Measurements from ENCODE around the gene FOXP1.

FOXP1 gene

DNA sequence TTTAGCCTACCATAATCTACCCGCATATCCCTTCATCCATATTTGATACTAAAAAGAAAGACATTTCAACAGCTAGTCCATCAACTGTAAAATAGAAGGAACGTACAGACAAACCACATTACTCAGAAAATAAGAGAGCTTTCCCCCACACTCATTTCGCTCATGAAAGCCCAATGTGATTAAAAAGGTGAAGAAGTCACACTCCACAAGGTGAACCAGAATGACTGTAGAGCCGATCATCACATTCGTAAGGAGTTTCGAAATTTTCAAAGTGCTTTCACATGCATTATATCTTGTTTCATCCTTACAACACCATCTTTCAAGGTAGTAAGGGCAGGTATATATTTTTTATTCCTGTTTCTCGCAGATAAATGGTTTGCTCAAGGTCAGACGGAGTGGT is 225.3 kb downstream of the FOXP1 start:
- Histone ChIP-seq H3K36me3 (ENCODE audit: insufficient read depth, low read length) (no peaks in the 10 kb centered on the region), H3K4me1 (ENCODE audit: control insufficient read depth, insufficient read depth, low read length, unreplicated experiment) (no peaks in the 10 kb centered on the region), H3K27ac (ENCODE audit: low read depth, low read length) (no peak overlapping the region), H3K27me3 (ENCODE audit: insufficient read depth, low read length) (no peaks in the 10 kb centered on the region), H3K4me3 (ENCODE audit: low read depth, low read length) (no peak overlapping the region), H2AFZ (ENCODE audit: low read length, unreplicated experiment) (no peak overlapping the region), H3K79me2 (ENCODE audit: control insufficient read depth, insufficient read depth, low read length, unreplicated experiment) (no peaks in the 10 kb centered on the region)

DNA sequence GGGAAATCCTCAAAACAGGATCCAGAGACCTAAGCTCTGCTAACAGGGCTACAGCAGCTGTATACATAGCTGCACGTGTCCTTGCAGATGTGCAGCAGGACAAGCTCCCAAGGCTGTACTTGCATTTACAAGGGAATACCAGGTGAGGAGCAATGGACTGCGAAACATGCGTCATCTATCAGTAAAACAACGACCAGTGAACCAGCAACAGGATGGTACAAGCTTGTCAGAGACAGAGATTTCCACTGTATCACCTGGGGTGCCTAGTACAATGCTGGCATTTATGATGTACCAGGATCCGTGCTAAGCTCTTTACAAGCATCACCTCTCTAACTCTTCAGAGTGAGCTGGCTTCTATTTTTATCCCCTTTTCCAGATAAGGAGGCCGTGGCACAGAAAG is 227.3 kb downstream of the FOXP1 start:
- H3K36me3 ChIP-seq (ENCODE audit: insufficient read depth, low read length): no peaks in the 10 kb centered on the region
- no peaks in the 10 kb centered on the region for H3K27me3 ChIP-seq (ENCODE audit: insufficient read depth, low read length)
- H2AFZ ChIP-seq (ENCODE audit: low read length, unreplicated experiment): no peak overlapping the region
- no peak overlapping the region for H3K27ac ChIP-seq (ENCODE audit: low read depth, low read length)
- H3K4me1 ChIP-seq (ENCODE audit: control insufficient read depth, insufficient read depth, low read length, unreplicated experiment): no peaks in the 10 kb centered on the region
- no peaks in the 10 kb centered on the region for H3K79me2 ChIP-seq (ENCODE audit: control insufficient read depth, insufficient read depth, low read length, unreplicated experiment)
- no peak overlapping the region for H3K4me3 ChIP-seq (ENCODE audit: low read depth, low read length)

DNA sequence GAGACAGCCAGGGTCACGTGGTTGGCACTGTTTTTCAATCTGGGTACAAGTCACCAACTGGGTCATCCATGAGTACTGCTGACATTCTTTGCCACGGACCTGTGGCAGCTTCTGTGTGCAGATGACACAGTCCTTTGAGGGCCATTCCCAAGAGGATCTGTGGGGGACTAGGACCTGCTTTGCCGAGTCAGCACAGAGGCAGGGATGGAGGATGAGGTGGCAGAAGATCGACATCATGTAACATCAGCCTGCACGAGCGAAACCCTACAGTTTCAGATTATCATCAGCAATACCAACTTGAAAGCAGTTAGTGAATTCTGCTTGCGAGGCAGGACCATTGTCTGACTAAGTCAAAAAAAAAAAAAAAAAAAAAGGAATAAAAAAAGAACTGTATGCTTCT is 227.7 kb downstream of the FOXP1 start:
- no peaks in the 10 kb centered on the region for H3K4me1 ChIP-seq (ENCODE audit: control insufficient read depth, insufficient read depth, low read length, unreplicated experiment)
- H3K36me3 ChIP-seq (ENCODE audit: insufficient read depth, low read length): no peaks in the 10 kb centered on the region
- no peaks in the 10 kb centered on the region for H3K27me3 ChIP-seq (ENCODE audit: insufficient read depth, low read length)
- H2AFZ ChIP-seq (ENCODE audit: low read length, unreplicated experiment): no peak overlapping the region
- H3K79me2 ChIP-seq (ENCODE audit: control insufficient read depth, insufficient read depth, low read length, unreplicated experiment): no peaks in the 10 kb centered on the region
- H3K27ac ChIP-seq (ENCODE audit: low read depth, low read length): no peak overlapping the region
- no peak overlapping the region for H3K4me3 ChIP-seq (ENCODE audit: low read depth, low read length)

DNA sequence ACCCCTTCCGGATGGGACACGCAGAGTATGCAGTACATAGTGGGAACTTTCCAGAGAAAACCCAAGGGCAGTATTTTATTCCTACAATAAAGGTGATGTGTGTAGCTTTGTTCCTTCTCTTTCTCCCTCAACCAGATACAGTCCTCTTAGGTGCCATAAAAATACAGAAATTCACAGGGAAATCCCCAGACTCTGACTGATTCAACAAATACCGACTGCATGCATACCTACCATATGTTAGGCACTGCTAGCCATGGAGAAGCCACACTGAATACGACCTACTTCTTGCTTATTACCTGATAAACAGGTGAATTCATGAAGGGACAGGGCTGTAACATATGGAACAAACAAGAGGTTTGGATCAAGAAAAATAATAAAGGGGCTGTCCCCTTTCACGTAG is 228.5 kb downstream of the FOXP1 start:
- Histone ChIP-seq H3K36me3 (ENCODE audit: insufficient read depth, low read length) (no peaks in the 10 kb centered on the region), H3K27ac (ENCODE audit: low read depth, low read length) (no peak overlapping the region), H3K27me3 (ENCODE audit: insufficient read depth, low read length) (no peaks in the 10 kb centered on the region), H2AFZ (ENCODE audit: low read length, unreplicated experiment) (no peak overlapping the region), H3K79me2 (ENCODE audit: control insufficient read depth, insufficient read depth, low read length, unreplicated experiment) (no peaks in the 10 kb centered on the region), H3K4me3 (ENCODE audit: low read depth, low read length) (no peak overlapping the region), H3K4me1 (ENCODE audit: control insufficient read depth, insufficient read depth, low read length, unreplicated experiment) (no peaks in the 10 kb centered on the region)

DNA sequence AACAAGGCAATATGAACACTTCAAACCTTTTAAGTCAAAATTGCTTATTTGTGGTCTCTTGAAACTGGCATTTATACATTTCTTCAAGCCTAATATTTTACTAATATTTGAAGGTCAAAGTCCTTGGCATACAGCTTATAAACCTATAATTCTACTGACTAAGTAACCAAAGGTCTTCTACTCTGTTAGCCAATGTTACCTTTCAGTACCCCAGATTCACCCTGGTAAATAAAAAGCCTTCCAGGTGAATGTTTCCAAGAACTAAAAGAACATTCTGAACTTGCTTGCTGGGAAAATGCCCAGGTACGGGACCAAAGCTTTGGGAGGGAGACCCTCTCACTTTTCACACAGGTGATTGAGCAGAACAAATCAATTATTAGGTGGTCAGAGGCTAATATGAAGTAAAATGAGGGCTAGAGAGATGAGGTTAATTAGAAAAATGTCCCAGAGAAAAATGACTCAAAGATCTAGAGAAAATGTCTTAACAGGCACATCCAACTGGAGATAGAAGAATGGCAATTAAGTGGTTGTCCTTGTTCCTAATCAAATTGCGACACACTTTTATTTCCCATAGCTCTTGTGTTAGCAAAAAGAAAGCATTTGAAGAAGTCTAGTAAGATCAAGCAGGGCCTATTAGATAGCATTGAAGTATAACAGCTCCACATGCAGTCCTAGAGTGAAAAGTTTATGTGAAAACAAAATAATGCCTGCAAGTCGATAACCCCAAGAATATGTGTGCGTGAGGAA is 232.0 kb downstream of the FOXP1 start:
- Histone ChIP-seq H3K36me3 (ENCODE audit: insufficient read depth, low read length) (no peaks in the 10 kb centered on the region), H3K4me1 (ENCODE audit: control insufficient read depth, insufficient read depth, low read length, unreplicated experiment) (no peaks in the 10 kb centered on the region), H2AFZ (ENCODE audit: low read length, unreplicated experiment) (no peak overlapping the region), H3K27me3 (ENCODE audit: insufficient read depth, low read length) (no peaks in the 10 kb centered on the region), H3K27ac (ENCODE audit: low read depth, low read length) (no peak overlapping the region), H3K79me2 (ENCODE audit: control insufficient read depth, insufficient read depth, low read length, unreplicated experiment) (no peaks in the 10 kb centered on the region), H3K4me3 (ENCODE audit: low read depth, low read length) (no peak overlapping the region)

DNA sequence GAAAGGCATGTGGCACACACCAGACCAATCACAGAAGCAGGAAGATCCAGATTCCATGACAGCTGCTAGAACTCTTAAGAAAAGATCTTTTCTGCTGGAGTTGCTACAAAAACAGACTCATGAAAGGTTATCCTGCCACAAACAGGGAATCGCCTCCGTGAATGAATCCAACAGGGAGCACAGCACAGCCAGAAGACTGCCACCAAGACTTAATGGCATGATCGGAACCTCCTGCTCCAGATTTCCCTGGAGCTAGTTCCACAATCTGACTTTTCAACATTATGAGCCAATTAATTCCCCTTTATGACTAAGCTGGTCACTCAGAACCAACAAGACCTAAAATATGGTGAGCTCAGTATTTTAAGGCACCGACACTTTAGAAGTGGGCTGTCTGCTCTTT is 232.5 kb downstream of the FOXP1 start:
- H3K79me2 ChIP-seq (ENCODE audit: control insufficient read depth, insufficient read depth, low read length, unreplicated experiment): no peaks in the 10 kb centered on the region
- no peaks in the 10 kb centered on the region for H3K27me3 ChIP-seq (ENCODE audit: insufficient read depth, low read length)
- H3K27ac ChIP-seq (ENCODE audit: low read depth, low read length): no peak overlapping the region
- H3K36me3 ChIP-seq (ENCODE audit: insufficient read depth, low read length): no peaks in the 10 kb centered on the region
- no peaks in the 10 kb centered on the region for H3K4me1 ChIP-seq (ENCODE audit: control insufficient read depth, insufficient read depth, low read length, unreplicated experiment)
- no peak overlapping the region for H2AFZ ChIP-seq (ENCODE audit: low read length, unreplicated experiment)
- H3K4me3 ChIP-seq (ENCODE audit: low read depth, low read length): no peak overlapping the region

DNA sequence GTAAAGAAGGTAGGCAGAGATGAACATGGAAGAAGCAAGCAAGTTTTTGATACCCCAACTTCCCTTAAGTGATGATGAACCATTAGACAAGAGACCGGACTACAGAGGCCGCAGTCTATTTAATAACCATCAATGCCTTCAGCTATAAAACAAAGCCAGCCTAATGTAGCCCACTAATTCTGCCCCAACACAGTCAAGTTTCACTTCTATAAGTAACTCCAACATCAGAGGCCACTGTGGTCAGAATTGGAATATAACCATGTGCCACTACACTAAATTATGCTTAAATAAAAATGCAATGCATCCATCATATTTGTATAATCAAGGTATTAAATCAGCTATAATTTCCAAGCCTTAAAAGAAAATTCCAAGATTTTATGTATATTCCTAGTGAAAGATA is 234.7 kb downstream of the FOXP1 start:
- H3K79me2 ChIP-seq (ENCODE audit: control insufficient read depth, insufficient read depth, low read length, unreplicated experiment): no peaks in the 10 kb centered on the region

DNA sequence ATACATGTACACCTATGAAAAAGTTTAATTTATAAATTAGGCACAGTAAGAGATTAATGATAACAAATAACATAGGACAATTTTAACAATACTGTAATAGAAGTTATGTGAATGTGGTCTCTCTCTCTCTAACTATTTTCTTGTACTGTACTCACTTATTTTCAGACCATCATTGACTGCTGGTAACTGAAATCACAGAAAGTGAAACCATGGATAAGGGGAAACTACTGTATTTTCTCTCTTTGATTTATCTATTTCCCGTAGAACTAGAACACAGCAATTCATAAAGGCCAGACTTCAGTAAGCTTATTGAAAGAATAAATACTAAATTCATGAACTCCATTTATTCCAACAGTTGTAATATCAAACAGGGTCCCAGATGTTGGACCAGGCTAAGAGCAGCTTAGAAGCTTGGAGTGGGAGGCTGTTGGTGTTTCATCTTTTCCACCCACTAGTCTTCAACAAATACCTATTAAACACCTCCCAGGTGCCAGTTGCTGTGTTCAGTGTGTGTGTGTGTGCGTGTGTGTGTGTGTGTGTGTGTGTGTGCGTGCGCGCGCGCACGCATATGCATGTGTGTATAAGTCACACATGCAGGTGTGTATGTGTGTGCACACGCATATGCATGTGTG is 235.4 kb downstream of the FOXP1 start:
- H2AFZ ChIP-seq (ENCODE audit: low read length, unreplicated experiment): no peak overlapping the region
- H3K27ac ChIP-seq (ENCODE audit: low read depth, low read length): no peak overlapping the region
- peaks cover 1% of the 10 kb centered on the region for H3K4me1 ChIP-seq (ENCODE audit: control insufficient read depth, insufficient read depth, low read length, unreplicated experiment)
- H3K4me3 ChIP-seq (ENCODE audit: low read depth, low read length): no peak overlapping the region
- H3K27me3 ChIP-seq (ENCODE audit: insufficient read depth, low read length): no peaks in the 10 kb centered on the region
- no peaks in the 10 kb centered on the region for H3K36me3 ChIP-seq (ENCODE audit: insufficient read depth, low read length)
- no peaks in the 10 kb centered on the region for H3K79me2 ChIP-seq (ENCODE audit: control insufficient read depth, insufficient read depth, low read length, unreplicated experiment)

More for the DNA sequence above, 234.7 kb downstream of the FOXP1 start:
- no peaks in the 10 kb centered on the region for H3K36me3 ChIP-seq (ENCODE audit: insufficient read depth, low read length)
- no peaks in the 10 kb centered on the region for H3K4me1 ChIP-seq (ENCODE audit: control insufficient read depth, insufficient read depth, low read length, unreplicated experiment)
- H3K27me3 ChIP-seq (ENCODE audit: insufficient read depth, low read length): no peaks in the 10 kb centered on the region
- H3K27ac ChIP-seq (ENCODE audit: low read depth, low read length): no peak overlapping the region
- no peak overlapping the region for H2AFZ ChIP-seq (ENCODE audit: low read length, unreplicated experiment)
- H3K4me3 ChIP-seq (ENCODE audit: low read depth, low read length): no peak overlapping the region

DNA sequence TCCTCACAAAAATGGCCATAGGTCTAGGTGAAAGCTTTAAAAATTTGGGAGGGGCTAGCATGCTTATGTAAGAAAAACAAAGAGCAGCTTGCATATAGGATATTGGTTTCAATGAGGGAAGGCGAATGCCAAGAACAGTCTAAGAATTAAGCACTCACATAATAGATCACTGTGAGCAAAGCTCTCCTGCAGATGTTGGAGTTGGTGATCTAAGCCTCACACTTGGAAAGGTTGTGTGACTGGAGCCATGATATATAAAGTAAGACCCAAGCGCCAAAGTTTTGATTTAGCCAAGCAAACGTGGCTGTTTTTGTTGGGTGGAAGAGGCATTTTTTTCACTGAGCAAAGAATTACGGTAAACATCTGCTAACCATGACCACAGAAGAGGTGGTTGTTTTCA is 237.5 kb downstream of the FOXP1 start:
- Histone ChIP-seq H3K4me1 (ENCODE audit: control insufficient read depth, insufficient read depth, low read length, unreplicated experiment) (peaks cover 10% of the 10 kb centered on the region), H3K27ac (ENCODE audit: low read depth, low read length) (no peak overlapping the region), H3K79me2 (ENCODE audit: control insufficient read depth, insufficient read depth, low read length, unreplicated experiment) (no peaks in the 10 kb centered on the region), H3K36me3 (ENCODE audit: insufficient read depth, low read length) (peaks cover 1% of the 10 kb centered on the region; the same call in 1 of the 2 replicates), H3K27me3 (ENCODE audit: insufficient read depth, low read length) (no peaks in the 10 kb centered on the region), H3K4me3 (ENCODE audit: low read depth, low read length) (no peak overlapping the region), H2AFZ (ENCODE audit: low read length, unreplicated experiment) (no peak overlapping the region)

DNA sequence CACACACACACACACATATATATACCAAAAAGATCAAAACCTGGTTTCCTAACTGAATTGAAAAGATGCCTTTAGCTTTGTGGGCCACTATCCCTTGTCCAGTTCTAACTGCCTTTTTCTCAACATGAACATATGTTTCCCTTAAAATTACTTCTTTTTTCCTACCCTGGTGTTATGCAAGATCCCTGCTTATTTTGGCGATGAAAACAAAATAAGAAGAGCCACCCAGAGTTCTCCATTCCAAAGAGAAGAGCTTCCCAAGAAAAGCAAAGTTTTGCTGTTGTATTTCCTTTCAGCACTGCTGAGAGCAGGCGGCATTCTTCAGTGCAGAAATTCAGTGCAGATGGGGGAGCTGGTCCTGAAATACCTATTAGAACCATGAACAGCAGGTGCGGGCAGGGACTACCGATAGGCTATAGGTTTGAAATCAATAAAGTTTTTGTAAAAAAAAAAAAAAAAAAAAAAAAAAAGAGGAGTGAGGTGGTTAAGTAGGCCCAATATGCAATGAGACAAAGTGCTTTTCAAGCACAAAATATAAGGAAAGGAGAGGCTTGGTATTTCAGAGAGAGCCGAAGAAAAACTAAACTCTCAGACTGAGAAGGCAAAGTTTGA is 238.0 kb downstream of the FOXP1 start:
- Histone ChIP-seq H3K4me3 (ENCODE audit: low read depth, low read length) (no peak overlapping the region), H3K27me3 (ENCODE audit: insufficient read depth, low read length) (no peaks in the 10 kb centered on the region), H2AFZ (ENCODE audit: low read length, unreplicated experiment) (no peak overlapping the region), H3K79me2 (ENCODE audit: control insufficient read depth, insufficient read depth, low read length, unreplicated experiment) (no peaks in the 10 kb centered on the region), H3K27ac (ENCODE audit: low read depth, low read length) (no peak overlapping the region), H3K4me1 (ENCODE audit: control insufficient read depth, insufficient read depth, low read length, unreplicated experiment) (peaks cover 10% of the 10 kb centered on the region), H3K36me3 (ENCODE audit: insufficient read depth, low read length) (peaks cover 6% of the 10 kb centered on the region; the same call in 1 of the 2 replicates)

DNA sequence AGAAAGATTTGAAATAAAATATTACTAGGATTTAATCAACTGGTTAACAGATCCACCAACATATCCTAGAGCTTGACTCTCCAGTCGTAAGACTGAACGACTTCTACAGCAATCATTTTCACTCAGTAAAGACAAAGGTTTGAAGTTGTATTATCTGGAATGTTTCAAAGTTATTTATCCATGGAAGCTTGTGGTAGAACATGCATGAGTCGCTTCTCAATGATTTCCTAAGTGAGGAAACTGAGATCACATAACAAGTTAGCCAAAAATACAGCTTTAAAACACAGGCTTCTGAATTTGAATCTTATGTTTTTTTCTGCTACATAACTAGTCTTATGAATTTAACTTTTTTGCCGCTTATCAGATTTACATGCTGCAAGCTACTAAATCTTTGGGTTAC is 241.8 kb downstream of the FOXP1 start:
- peak overlapping the region; percentile 67 for H3K27ac ChIP-seq (ENCODE audit: low read depth, low read length)
- H3K4me3 ChIP-seq (ENCODE audit: low read depth, low read length): no peak overlapping the region
- H3K36me3 ChIP-seq (ENCODE audit: insufficient read depth, low read length): peaks cover 6% of the 10 kb centered on the region; the same call in 1 of the 2 replicates
- no peaks in the 10 kb centered on the region for H3K27me3 ChIP-seq (ENCODE audit: insufficient read depth, low read length)
- H2AFZ ChIP-seq (ENCODE audit: low read length, unreplicated experiment): no peak overlapping the region
- H3K4me1 ChIP-seq (ENCODE audit: control insufficient read depth, insufficient read depth, low read length, unreplicated experiment): peaks cover 13% of the 10 kb centered on the region
- no peaks in the 10 kb centered on the region for H3K79me2 ChIP-seq (ENCODE audit: control insufficient read depth, insufficient read depth, low read length, unreplicated experiment)
